NCI-H460 (cell line): ENCODE data around the gene DCTN3. TPM values are rescaled to one million over a fixed set of nuclear protein-coding genes. Genes with fewer than 3 reads are reported as not detected.

Source experiments
- DNase-seq: peaks from one replicate; pipeline ENCODE4 v3.0.0-alpha.2; 2016; ENCODE audit warnings: low read depth; ENCODE audit errors: extremely low read depth
- total RNA-seq: library from RNA; depleted of rRNA; stranded (reverse); fragments of >200 nt; shearing (Covaris generic); gene quantifications from 2 replicates; pipeline ENCODE4 v1.2.3, GENCODE V29; 2014

The DCTN3 gene
- total RNA-seq, 1 experiment from 2014 or later = 41.3 TPM

DNA sequence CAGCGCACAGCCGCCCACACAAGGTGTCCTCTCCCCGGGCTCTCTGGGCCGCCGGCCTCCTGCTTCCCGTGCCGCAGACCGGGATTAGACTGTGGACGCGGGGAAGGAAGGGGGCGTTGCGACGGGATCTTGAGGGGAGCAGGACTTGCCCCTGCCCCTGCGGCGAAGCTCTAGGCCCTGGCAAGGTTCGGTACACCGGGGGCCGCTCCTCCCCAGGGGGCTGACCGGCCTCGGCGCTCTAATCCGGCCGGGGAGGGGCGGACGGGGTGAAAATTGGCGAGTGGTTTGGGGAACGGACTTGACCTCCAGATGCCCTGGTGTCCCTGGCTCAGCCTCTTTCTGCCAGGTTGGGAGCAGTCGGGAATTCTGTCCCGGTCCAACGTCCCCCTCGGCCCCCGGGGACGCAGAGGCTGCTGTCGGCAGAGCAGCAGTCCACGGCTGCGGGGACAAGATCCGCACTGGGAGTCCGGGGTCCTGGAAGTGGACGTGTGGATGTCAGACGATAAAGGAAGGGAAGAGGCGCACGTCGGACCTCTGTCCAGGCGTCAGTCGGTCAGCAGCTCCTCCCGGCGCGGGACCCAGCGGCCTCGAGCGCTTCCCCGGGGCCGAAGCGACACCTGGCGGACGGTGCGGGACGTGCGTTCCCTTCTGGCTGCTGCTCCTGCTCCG lies 28.9 kb downstream of the DCTN3 start:
- peak; percentile 62 for DNase-seq

DNA sequence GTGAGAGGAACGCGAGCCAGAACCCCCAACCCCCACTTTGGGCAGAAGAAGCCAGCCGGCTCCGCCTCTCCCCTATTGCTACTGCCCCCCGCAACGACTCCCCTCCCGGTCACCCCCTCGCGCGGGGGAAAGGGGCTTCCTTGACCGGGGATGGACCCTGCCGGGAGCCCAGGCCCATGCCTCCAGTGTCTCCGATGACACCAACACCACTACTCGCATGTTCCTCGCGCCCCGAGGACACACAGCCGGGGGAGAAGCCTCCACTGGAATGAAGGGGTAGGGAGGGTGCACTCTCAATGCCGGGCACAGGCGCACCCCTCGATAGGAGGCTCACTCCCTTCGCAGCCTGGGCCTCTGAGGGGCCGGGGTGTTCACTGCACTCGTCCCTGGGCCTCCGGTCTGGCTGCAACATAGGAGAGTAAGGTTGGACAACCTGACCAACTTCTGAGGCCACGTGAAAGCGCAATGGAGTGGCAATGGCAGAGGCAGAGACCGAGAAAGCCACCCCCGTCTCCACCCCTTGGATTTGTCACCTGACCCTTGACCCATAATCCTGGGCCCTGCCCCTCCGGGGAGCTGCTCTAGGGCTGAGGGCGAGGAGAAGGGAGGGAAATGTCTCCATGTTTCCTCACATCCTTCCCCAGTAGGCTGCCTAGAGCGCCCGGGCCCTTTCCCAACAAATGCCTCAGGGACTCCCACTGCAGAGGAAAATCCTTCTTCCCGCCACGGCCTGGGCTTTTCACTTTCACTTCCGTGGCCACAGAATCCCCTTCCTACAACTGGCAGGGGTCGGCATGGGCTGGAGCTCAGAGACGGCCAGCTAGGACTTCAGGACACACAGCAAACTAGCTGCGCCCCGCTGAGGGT lies 29.7 kb downstream of the DCTN3 start:
- no peak for DNase-seq

DNA sequence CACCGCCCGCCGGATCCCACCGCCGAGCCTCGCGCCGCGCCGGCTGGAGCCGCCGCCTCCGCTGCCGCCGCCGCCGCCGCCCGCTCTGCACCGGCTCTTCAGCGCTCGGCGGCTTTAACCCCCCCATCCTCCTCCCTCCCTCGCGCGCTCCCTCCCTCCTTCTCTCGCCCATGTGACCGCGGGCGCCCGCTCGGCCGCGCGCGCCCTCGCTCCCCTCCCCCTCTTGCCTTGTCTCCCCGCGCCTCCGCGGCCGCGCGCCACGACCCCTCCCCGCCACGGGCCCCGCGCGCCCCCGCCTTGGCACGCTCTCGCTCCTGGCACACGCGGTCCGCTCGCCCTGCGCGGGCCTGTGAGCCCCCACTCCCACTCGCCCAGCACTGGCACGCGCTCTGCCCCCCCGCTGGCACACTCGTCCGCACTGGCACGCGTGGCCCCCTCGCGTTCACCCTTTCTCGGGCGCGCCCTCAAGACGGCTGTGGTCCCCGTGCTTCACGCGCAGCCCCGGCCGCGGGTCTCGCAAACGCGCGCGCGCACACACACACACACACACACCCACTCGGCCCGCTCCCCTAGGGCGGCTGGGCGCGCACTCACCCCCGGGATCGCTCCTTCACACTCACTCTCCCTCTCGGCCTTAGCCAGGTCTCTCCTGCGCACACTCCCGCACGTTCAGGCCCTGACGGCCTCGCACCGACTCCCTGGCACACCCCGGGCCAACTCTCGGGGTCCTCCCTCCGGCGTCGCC lies 30.5 kb downstream of the DCTN3 start, which contains the start of gene CNTFR:
Gene CNTFR (minus strand): TSS at position 89 of the 745 bp plus-strand sequence. CDS start 20,743 bp downstream, outside the sequence.
- no peak for DNase-seq

GRCh38 chr9:34588671-34589635 lies 31.3 kb downstream of the DCTN3 start:
- no peak for DNase-seq

GRCh38 chr9:34587271-34587670 lies 33.0 kb downstream of the DCTN3 start:
- DNase-seq = no peak

- no peak for DNase-seq
Measured at GRCh38 chr9:34585946-34586669, 34.2 kb downstream of the DCTN3 start.

DNA sequence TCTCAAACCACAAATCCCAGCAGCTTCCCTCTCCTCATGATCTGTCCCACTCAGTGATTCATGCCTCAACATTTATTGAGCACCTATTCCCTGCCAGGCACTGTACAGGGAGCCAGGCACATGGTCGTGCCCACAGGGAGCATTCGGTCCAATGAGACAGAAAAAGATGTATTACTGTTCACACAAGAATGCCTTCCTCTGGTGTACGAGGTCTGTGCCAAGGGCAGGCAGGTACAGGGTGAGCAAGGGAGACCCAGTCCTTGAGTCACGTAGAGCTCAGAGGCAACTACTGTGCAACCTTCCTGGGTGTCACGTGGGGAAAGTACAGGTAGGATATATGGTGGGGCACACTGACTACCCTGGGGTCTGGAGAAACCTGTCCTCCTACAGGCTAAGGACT lies 35.3 kb downstream of the DCTN3 start:
- no peak for DNase-seq

DNA sequence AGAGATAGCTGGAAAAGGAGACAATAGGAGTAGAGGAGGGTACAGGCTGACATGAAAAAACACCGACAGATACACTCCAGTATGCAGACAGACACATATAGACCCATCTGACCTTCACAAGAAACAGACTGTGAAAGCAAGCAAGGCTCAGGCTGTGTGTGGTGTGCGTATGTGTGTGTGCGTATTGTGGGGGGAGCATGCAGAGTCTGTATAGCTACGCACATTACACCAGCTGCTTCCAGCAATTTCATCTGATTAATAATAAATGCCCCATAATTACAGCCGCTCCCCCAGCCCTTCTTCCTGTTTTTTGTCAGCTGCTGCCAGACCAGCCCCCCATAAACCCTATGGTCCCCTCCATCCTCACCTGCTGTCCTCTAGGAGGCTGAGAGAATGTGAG lies 37.5 kb downstream of the DCTN3 start:
- DNase-seq = no peak

- no peak for DNase-seq
Measured at GRCh38 chr9:34581318-34581717, 39.0 kb downstream of the DCTN3 start.

DNA sequence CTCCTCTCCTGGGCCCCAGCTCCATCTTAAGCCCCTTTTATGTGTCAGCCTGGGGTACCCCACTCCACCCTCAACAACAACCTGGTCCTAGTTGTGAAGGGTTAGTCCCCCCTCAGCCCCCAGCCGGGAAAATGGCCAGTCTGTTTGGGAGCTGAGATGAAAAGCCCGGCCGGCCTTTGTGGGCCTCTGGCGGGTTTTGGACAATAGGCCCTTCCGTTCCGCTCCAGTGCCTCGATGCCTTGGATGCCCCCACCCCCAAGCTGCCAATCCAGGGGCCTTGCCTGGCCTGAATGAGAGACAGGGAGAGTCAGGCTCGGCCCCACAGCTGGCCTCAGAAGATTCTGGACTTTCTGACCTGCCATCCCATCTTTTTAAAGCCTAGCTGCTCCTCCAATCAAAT lies 39.9 kb downstream of the DCTN3 start:
- no peak for DNase-seq

GRCh38 chr9:34579808-34580163 lies 40.5 kb downstream of the DCTN3 start:
- DNase-seq = no peak

DNA sequence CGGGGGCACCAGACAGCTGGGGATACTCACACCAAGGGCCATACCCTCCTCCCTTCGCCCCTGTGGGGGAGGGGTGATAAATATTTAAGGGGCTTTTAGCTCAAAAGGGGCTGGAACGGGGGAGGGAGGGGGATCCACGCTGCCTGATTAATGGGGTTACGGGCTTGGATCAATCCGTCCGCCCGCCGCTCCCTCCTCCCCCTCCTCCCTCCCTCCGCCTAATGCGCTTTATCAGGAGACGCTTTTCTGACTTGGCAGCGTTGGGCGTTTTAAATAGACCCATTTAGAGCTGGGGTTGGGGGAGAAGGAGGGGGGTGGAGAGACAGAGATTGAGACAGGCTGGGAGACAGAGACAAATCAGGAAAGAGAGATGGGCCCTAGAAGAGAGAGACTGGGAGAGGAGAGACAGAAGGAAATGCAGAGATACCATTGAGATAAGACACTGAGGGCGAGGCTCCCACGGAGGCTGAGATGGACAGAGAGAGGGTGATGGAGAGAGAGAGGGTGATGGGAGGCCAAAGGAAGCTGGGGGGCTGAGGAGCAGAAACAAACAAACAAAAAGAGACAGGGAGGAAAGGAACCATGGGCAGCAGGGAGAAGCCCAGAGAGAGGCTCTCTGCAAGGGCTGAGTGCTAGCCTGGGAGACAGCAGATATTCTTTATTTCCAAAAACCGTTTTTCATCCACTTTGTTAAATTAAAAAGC lies 41.0 kb downstream of the DCTN3 start:
- DNase-seq = no peak

DNA sequence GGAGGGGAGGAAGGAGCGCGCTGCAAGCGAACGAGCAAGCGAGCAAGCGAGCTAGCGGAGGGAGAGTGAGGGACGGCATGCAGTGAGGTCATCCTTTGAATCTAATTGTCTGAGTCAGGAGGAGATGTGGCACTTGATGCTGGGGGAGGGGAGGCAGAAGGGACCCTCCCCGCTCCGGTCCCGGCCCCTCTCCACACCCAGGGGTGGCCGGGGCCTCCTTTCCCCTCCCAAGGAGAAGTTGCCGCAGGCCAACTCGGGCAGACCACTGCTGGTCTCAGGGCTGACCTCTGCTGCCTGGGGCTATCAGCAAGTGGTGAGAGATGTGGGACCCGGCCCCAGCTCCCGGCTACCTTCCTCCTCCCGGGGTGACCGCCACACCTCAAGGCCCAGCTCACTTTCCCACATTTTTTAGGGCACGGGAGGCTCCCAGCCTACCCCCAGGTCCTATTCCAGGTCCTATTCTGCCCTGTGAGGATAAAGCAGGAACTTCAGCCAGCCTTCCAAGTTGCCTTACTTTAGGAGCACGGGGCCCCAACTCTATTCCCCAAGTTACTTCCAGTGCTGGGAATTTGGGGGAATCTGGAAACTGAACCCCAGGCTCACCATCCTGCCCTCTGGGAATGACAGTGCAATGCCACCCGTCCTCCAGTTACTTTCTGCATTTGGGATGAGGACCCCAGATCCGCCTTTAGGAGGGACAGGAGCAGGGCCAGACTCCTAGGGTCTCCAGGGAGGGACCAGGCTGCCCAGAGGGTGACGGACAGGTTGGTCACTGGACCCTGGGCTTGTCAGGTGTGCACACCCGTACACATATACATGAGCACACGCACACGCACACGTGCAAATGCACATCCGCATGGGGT lies 41.8 kb downstream of the DCTN3 start:
- DNase-seq = no peak

GRCh38 chr9:34577400-34578240 lies 42.7 kb downstream of the DCTN3 start:
- DNase-seq = no peak

DNA sequence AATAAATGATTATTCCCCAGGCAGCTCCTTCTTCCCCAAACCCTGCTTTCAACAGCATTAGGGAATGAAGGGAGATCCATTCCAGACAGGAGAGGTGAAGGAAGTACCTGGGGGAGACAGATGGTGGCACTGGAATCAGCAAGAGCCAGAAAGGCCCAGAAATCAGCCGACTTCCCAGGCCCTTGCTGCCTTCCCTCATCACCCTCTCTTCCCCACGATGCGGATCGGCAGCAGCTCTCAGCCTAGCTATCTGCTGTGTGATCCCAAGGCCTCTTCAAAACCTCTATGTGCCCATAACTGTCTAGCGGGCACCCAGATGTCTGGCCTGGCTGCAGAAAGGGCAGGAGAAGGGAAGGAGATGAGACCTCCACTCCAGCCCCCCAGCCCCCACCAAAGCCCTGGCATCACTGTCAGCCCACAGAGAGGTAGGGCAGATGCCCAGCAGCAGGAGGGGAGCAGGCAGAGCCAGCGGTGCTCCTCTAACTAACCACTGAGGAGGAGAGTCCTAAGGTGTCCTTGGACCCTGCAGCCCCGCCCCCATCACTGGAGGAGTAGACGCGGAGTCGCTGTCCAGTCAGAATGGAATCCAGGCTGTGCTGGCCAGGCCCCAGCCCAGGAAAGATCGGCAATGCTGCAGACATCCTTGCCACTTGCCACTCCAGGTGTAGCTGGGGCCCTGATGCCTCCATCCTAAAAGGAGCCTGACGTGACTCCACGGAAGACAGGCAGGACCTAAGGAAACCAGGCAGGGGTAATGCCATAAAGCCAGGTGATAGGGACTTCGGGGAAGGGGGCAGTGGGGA lies 43.5 kb downstream of the DCTN3 start:
- no peak for DNase-seq
